ENCODE results near the gene TLCD4. TPM values are rescaled to one million over a fixed set of nuclear protein-coding genes. Genes with fewer than 3 reads are reported as not detected.
A peak's percentile ranks its signal among the peaks of the same experiment; 100 is the strongest.

Gene TLCD4
- total RNA-seq, 1 donor from 2014 or later = not detected

GRCh38 chr1:95108792-95109191, 8.4 kb upstream of the TLCD4 start:
- Mint-ChIP-seq H3K4me3 (no peak overlapping the region), H3K9me3 (no peaks in the 10 kb centered on the region), H3K27me3 (ENCODE audit: insufficient read depth) (peaks cover 13% of the 10 kb centered on the region), H3K36me3 (ENCODE audit: low read depth) (no peaks in the 10 kb centered on the region), H3K27ac (no peak overlapping the region), H3K4me1 (ENCODE audit: low read depth) (no peaks in the 10 kb centered on the region)
- no peak for DNase-seq (ENCODE audit: low spot score)
- intact Hi-C loops (cut with micrococcal nuclease) = no loop called here

- no peaks in the 10 kb centered on the region for H3K9me3 Mint-ChIP-seq
- H3K27me3 Mint-ChIP-seq (ENCODE audit: insufficient read depth) = peaks cover 22% of the 10 kb centered on the region
- intact Hi-C loops (cut with micrococcal nuclease) = no loop called here
- no peaks in the 10 kb centered on the region for H3K4me1 Mint-ChIP-seq (ENCODE audit: low read depth)
- H3K36me3 Mint-ChIP-seq (ENCODE audit: low read depth) = no peaks in the 10 kb centered on the region
- no peak overlapping the region for H3K27ac Mint-ChIP-seq
- DNase-seq (ENCODE audit: low spot score) = no peak
- H3K4me3 Mint-ChIP-seq = no peak overlapping the region
These were observed 6.1 kb upstream of the TLCD4 start for GRCh38 chr1:95111014-95111413.

GRCh38 chr1:95113684-95114083, 3.5 kb upstream of the TLCD4 start:
- Mint-ChIP-seq H3K27ac (no peak overlapping the region), H3K4me3 (no peak overlapping the region), H3K9me3 (no peaks in the 10 kb centered on the region), H3K27me3 (ENCODE audit: insufficient read depth) (peaks cover 35% of the 10 kb centered on the region), H3K4me1 (ENCODE audit: low read depth) (peaks cover 5% of the 10 kb centered on the region), H3K36me3 (ENCODE audit: low read depth) (no peaks in the 10 kb centered on the region)
- DNase-seq (ENCODE audit: low spot score) = no peak
- intact Hi-C loops (cut with micrococcal nuclease) = no loop called here

- peaks cover 5% of the 10 kb centered on the region for H3K4me1 Mint-ChIP-seq (ENCODE audit: low read depth)
- intact Hi-C loops (cut with micrococcal nuclease) = loop anchor here (1.0 to 5.0 kb wide), 2 partner anchors 42 to 117 kb away; partner anchors contain the start of gene RWDD3
- no peaks in the 10 kb centered on the region for H3K36me3 Mint-ChIP-seq (ENCODE audit: low read depth)
- H3K9me3 Mint-ChIP-seq = no peaks in the 10 kb centered on the region
- no peak overlapping the region for H3K27ac Mint-ChIP-seq
- H3K4me3 Mint-ChIP-seq = no peak overlapping the region
- DNase-seq (ENCODE audit: low spot score) = no peak
- H3K27me3 Mint-ChIP-seq (ENCODE audit: insufficient read depth) = peaks cover 52% of the 10 kb centered on the region
These were observed 1.4 kb upstream of the TLCD4 start for GRCh38 chr1:95115708-95116137.

- Mint-ChIP-seq H3K4me3 (peak overlapping the region; percentile 84), H3K27me3 (ENCODE audit: insufficient read depth) (peaks cover 53% of the 10 kb centered on the region)
- intact Hi-C loops (cut with micrococcal nuclease) = loop anchor here (1.0 to 5.0 kb wide), 2 partner anchors 30 to 116 kb away; partner anchors contain the start of gene RWDD3
These were observed 462 bp upstream of the TLCD4 start for GRCh38 chr1:95116580-95117206.

GRCh38 chr1:95118067-95118499, 928 bp downstream of the TLCD4 start:
- Mint-ChIP-seq H3K36me3 (ENCODE audit: low read depth) (no peaks in the 10 kb centered on the region), H3K4me3 (peak overlapping the region; percentile 80), H3K4me1 (ENCODE audit: low read depth) (peaks cover 5% of the 10 kb centered on the region), H3K27ac (no peak overlapping the region), H3K27me3 (ENCODE audit: insufficient read depth) (peaks cover 45% of the 10 kb centered on the region), H3K9me3 (no peaks in the 10 kb centered on the region)
- intact Hi-C loops (cut with micrococcal nuclease) = loop anchor here (5.0 kb wide), 1 partner anchor 114 kb away; the partner anchor contains the start of gene RWDD3
- no peak for DNase-seq (ENCODE audit: low spot score)

More at GRCh38 chr1:95116580-95117206, 462 bp upstream of the TLCD4 start:
- Mint-ChIP-seq H3K9me3 (no peaks in the 10 kb centered on the region), H3K27ac (no peak overlapping the region), H3K36me3 (ENCODE audit: low read depth) (no peaks in the 10 kb centered on the region), H3K4me1 (ENCODE audit: low read depth) (peaks cover 5% of the 10 kb centered on the region)
- DNase-seq (ENCODE audit: low spot score) = no peak

- Mint-ChIP-seq H3K36me3 (ENCODE audit: low read depth) (no peaks in the 10 kb centered on the region), H3K4me3 (peak overlapping the region; percentile 47), H3K9me3 (no peaks in the 10 kb centered on the region), H3K27ac (no peak overlapping the region), H3K4me1 (ENCODE audit: low read depth) (peaks cover 5% of the 10 kb centered on the region), H3K27me3 (ENCODE audit: insufficient read depth) (peaks cover 45% of the 10 kb centered on the region)
- intact Hi-C loops (cut with micrococcal nuclease) = loop anchor here (5.0 kb wide), 1 partner anchor 114 kb away; the partner anchor contains the start of gene RWDD3
- no peak for DNase-seq (ENCODE audit: low spot score)
These were observed 1.6 kb downstream of the TLCD4 start for GRCh38 chr1:95118710-95119109.

- Mint-ChIP-seq H3K4me3 (no peak overlapping the region), H3K27ac (no peak overlapping the region), H3K4me1 (ENCODE audit: low read depth) (peaks cover 5% of the 10 kb centered on the region), H3K27me3 (ENCODE audit: insufficient read depth) (peaks cover 45% of the 10 kb centered on the region), H3K36me3 (ENCODE audit: low read depth) (no peaks in the 10 kb centered on the region), H3K9me3 (no peaks in the 10 kb centered on the region)
- intact Hi-C loops (cut with micrococcal nuclease) = loop anchor here (5.0 kb wide), 1 partner anchor 113 kb away; the partner anchor contains the start of gene RWDD3
- DNase-seq (ENCODE audit: low spot score) = no peak
These were observed 2.1 kb downstream of the TLCD4 start for GRCh38 chr1:95119273-95119672.

- no peaks in the 10 kb centered on the region for H3K9me3 Mint-ChIP-seq
- no peaks in the 10 kb centered on the region for H3K36me3 Mint-ChIP-seq (ENCODE audit: low read depth)
- H3K27ac Mint-ChIP-seq = no peak overlapping the region
- peaks cover 35% of the 10 kb centered on the region for H3K27me3 Mint-ChIP-seq (ENCODE audit: insufficient read depth)
- intact Hi-C loops (cut with micrococcal nuclease) = no loop called here
- no peak overlapping the region for H3K4me3 Mint-ChIP-seq
- no peak for DNase-seq (ENCODE audit: low spot score)
- no peaks in the 10 kb centered on the region for H3K4me1 Mint-ChIP-seq (ENCODE audit: low read depth)
These were observed 5.1 kb downstream of the TLCD4 start for GRCh38 chr1:95122151-95122697.

GRCh38 chr1:95124342-95124741, 7.2 kb downstream of the TLCD4 start:
- intact Hi-C loops (cut with micrococcal nuclease) = no loop called here
- no peaks in the 10 kb centered on the region for H3K36me3 Mint-ChIP-seq (ENCODE audit: low read depth)
- no peaks in the 10 kb centered on the region for H3K4me1 Mint-ChIP-seq (ENCODE audit: low read depth)
- DNase-seq (ENCODE audit: low spot score) = no peak
- H3K27me3 Mint-ChIP-seq (ENCODE audit: insufficient read depth) = peaks cover 23% of the 10 kb centered on the region
- no peak overlapping the region for H3K4me3 Mint-ChIP-seq
- no peak overlapping the region for H3K27ac Mint-ChIP-seq
- H3K9me3 Mint-ChIP-seq = no peaks in the 10 kb centered on the region

GRCh38 chr1:95126366-95126765, 9.2 kb downstream of the TLCD4 start:
- H3K9me3 Mint-ChIP-seq = no peaks in the 10 kb centered on the region
- no peaks in the 10 kb centered on the region for H3K36me3 Mint-ChIP-seq (ENCODE audit: low read depth)
- no peaks in the 10 kb centered on the region for H3K4me1 Mint-ChIP-seq (ENCODE audit: low read depth)
- DNase-seq (ENCODE audit: low spot score) = no peak
- no peak overlapping the region for H3K4me3 Mint-ChIP-seq
- intact Hi-C loops (cut with micrococcal nuclease) = no loop called here
- peaks cover 10% of the 10 kb centered on the region for H3K27me3 Mint-ChIP-seq (ENCODE audit: insufficient read depth)
- H3K27ac Mint-ChIP-seq = no peak overlapping the region

GRCh38 chr1:95126846-95127245, 9.7 kb downstream of the TLCD4 start:
- Mint-ChIP-seq H3K4me1 (ENCODE audit: low read depth) (no peaks in the 10 kb centered on the region), H3K9me3 (no peaks in the 10 kb centered on the region), H3K4me3 (no peak overlapping the region), H3K36me3 (ENCODE audit: low read depth) (no peaks in the 10 kb centered on the region), H3K27ac (no peak overlapping the region), H3K27me3 (ENCODE audit: insufficient read depth) (peaks cover 10% of the 10 kb centered on the region)
- intact Hi-C loops (cut with micrococcal nuclease) = no loop called here
- DNase-seq (ENCODE audit: low spot score) = no peak

- no peak for DNase-seq (ENCODE audit: low spot score)
- Mint-ChIP-seq H3K4me3 (no peak overlapping the region), H3K9me3 (no peaks in the 10 kb centered on the region), H3K27me3 (ENCODE audit: insufficient read depth) (peaks cover 10% of the 10 kb centered on the region), H3K4me1 (ENCODE audit: low read depth) (no peaks in the 10 kb centered on the region), H3K36me3 (ENCODE audit: low read depth) (no peaks in the 10 kb centered on the region), H3K27ac (no peak overlapping the region)
- intact Hi-C loops (cut with micrococcal nuclease) = no loop called here
These were observed 10.2 kb downstream of the TLCD4 start for GRCh38 chr1:95127380-95127779.
